Cardiac fibroblast (primary cell): Measurements from ENCODE around the gene ZNF780A.

ENCODE experiments used
- DNase-seq, 2 donors: peaks; one replicate each; pipeline versions ENCODE4 v3.0.0 to v3.0.0-alpha.2; 2010; ENCODE audit warnings: low read depth in 2 of 2
- H3K4me3 ChIP-seq, 2 donors: replicated peaks in 1 of 2; 1 replicate in 1 of 2; 2 replicates in 1 of 2; pipeline ENCODE4 v1.5.1; 2011; ENCODE audit warnings: low read depth in 2 of 2, low read length in 2 of 2, mild to moderate bottlenecking in 2 of 2, moderate library complexity in 1 of 2
- TF ChIP-seq, protein P1 (sequence below): IDR thresholded peaks from one replicate; pipeline ENCODE4 v1.5.1; 2011; ENCODE audit warnings: low read depth, mild to moderate bottlenecking, low read length, inconsistent platforms

Gene ZNF780A

DNA sequence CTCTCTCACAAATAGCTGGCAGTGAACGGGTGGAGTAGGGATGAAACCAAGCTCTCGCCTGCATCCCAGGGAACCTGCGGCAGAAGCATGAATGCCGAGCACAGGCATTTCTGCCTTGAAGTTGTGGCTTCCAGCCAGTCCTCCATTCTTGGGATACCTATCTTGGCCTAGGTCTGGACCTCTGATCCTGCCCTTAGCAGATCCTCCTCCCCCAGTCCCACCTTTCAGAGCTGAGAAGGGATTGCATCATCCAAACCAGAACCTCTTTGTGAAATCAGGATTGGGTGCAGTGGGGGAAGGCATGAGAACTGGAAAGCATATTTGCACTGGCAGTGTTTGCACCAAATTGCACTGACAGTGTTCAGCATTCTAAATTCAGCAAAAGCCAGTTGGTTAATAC lies 5.8 kb downstream of the ZNF780A start:
- no peak overlapping the region for H3K4me3 ChIP-seq
- TF ChIP-seq, protein P1, sequence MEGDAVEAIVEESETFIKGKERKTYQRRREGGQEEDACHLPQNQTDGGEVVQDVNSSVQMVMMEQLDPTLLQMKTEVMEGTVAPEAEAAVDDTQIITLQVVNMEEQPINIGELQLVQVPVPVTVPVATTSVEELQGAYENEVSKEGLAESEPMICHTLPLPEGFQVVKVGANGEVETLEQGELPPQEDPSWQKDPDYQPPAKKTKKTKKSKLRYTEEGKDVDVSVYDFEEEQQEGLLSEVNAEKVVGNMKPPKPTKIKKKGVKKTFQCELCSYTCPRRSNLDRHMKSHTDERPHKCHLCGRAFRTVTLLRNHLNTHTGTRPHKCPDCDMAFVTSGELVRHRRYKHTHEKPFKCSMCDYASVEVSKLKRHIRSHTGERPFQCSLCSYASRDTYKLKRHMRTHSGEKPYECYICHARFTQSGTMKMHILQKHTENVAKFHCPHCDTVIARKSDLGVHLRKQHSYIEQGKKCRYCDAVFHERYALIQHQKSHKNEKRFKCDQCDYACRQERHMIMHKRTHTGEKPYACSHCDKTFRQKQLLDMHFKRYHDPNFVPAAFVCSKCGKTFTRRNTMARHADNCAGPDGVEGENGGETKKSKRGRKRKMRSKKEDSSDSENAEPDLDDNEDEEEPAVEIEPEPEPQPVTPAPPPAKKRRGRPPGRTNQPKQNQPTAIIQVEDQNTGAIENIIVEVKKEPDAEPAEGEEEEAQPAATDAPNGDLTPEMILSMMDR, result no peak
- peak in 1 of 2 donors; percentile 3 for DNase-seq

DNA sequence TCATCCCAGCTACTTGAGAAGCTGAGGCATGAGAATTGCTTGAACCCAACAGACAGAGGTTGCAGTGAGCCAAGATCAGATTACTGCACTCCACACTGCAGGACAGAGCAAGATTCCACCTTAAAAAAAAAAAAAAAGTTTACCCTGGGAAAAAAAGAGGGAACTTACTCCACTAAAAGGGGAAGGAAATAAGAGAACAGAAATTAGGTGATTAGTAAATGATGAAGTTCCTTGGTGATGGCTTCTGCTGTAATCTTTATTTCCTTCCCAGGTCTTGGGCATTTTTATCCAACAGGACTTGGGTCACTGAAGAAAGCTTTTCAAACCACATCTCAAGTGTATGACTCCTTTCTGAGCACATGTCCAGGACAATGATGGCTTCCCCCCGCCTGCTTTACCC lies 9.3 kb downstream of the ZNF780A start:
- H3K4me3 ChIP-seq, result no peak overlapping the region
- no peak for DNase-seq
- TF ChIP-seq, protein P1, result no peak

DNA sequence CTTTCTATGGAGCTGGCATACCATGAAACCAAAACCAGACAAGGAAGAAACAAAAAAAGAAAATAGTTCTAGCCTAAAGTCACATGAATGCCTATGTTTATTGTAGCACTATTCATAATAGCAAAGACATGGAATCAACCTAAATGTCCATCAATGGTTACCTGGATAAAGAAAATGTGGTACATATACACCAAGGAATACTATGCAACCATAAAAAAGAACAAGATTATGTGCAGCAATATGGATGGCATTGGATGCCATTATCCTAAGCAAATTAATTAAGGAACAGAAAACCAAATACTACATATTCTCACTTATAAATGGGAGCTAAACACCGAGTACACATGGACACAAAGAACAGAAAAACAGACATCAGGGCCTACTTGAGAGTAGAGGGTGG lies 10.5 kb downstream of the ZNF780A start:
- H3K4me3 ChIP-seq, result no peak overlapping the region
- DNase-seq, result no peak
- TF ChIP-seq, protein P1, result no peak

DNA sequence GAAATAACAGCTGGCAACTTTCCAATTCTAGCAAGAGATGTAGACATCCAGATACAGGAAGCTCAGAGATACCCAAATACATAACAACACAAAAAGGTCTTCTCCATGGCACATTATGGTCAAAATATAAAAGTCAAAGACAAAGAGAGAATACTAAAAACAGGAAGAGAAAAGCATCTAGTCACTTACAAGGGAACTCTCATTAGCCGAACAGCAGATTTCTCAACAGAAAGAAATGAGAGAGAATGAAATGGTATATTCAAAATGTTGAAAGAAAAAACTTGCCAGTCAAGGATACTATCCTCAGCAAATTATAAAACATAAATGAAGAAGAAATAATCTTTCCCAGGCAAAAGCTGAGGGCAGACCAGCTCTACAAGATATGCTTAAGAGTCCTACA lies 12.4 kb downstream of the ZNF780A start:
- TF ChIP-seq, protein P1, result no peak
- no peak overlapping the region for H3K4me3 ChIP-seq
- DNase-seq, result no peak

DNA sequence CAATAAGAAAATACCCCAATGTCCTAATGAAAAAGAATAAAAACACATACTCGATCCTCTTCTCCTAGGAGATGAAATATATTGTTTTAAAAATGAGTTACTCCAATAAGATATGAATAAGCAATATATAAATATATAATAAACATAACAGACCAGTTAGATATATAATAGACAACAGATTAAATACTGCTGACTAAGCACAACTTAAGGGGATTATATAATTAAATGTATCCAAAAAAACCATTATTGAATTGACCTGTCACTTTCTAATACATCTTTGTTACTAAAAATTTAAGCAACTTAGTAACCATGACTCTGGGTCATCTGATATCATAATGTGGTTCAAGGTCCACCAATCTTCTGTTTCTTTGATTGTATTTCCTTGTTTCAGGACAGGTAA lies 20.7 kb downstream of the ZNF780A start:
- TF ChIP-seq, protein P1, result no peak

DNA sequence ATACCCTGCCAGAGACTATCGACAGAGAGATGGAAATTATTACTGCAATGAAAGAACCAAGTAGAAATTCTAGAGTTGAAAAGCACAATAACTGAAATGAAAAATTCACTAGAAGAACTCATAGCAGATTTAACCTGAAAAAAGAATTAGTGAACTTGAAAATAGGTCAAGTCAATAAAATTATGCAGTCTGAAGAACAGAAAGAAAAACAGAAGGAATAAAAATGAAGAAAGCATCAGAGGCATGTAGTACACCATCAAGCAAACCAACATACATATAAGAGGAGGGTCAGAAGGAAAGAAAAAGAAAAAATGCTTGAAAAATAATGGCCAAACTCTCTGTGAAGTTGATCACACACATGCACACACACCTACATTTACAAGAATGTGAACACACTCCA lies 31.1 kb downstream of the ZNF780A start:
- DNase-seq, result no peak
- TF ChIP-seq, protein P1, result no peak
- no peak overlapping the region for H3K4me3 ChIP-seq

More for the DNA sequence above, 20.7 kb downstream of the ZNF780A start:
- no peak overlapping the region for H3K4me3 ChIP-seq
- DNase-seq, result no peak

DNA sequence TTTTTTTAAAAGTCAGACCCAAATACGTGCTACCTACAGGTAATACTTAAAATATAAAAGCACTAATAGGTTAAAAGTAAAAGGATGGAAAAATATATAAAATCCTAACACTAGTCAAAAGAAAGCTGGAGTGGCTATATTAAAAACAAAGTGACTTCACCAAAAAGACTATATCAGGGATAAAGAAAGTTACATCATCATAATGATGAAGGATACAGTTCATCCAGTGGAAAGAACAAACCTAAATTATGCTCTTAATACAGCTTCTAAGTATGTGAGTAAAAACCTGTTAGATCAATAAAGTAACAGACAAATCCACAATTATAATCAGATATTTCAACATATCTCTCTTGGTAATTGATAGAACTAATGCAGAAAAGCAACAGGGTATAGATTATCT lies 33.6 kb downstream of the ZNF780A start:
- H3K4me3 ChIP-seq, result no peak overlapping the region
- no peak for DNase-seq
- TF ChIP-seq, protein P1, result no peak
